WTC11 (cell line): ENCODE results near the gene CYP27C1. TPM values are rescaled to one million over a fixed set of nuclear protein-coding genes. Genes with fewer than 3 reads are reported as not detected.

Experiments
- ATAC-seq: fragments of 200-7000 bp; cut with Tn5 transposase; 2 replicates; pipeline ENCODE4 v1.10.0; 2021; ENCODE audit warnings: mild to moderate bottlenecking, moderate library complexity
- CTCF ChIA-PET: fragments of 300-600 bp; sonication (Branson Sonifier 250); formaldehyde crosslinking; loops from one replicate; lab custom pipeline; 2021; ENCODE audit warnings: antibody characterized with exemption; lab: Charles Lee
- POLR2A ChIA-PET: fragments of 350-600 bp; sonication (Branson Sonifier 250); formaldehyde crosslinking; loops from one replicate; lab custom pipeline; 2021; ENCODE audit warnings: antibody characterized with exemption; lab: Charles Lee
- DNase-seq: peaks from one replicate; pipeline ENCODE4 v3.0.0; 2021; ENCODE audit warnings: low spot score
- H3K27ac Mint-ChIP-seq: 2 replicates; pipeline ENCODE4 v1.8.0; 2021; ENCODE audit warnings: mixed read lengths
- H3K27me3 Mint-ChIP-seq: 2 replicates; pipeline ENCODE4 v1.8.0; 2021; ENCODE audit warnings: low read depth, mild to moderate bottlenecking, moderate library complexity, mixed read lengths
- H3K36me3 Mint-ChIP-seq: 2 replicates; pipeline ENCODE4 v1.8.0; 2021; ENCODE audit warnings: mixed read lengths
- H3K4me1 Mint-ChIP-seq: 2 replicates; pipeline ENCODE4 v1.8.0; 2022; ENCODE audit warnings: mixed read lengths
- H3K4me3 Mint-ChIP-seq: 2 replicates; pipeline ENCODE4 v1.8.0; 2021; ENCODE audit warnings: mild to moderate bottlenecking, moderate library complexity, mixed read lengths
- H3K9me3 Mint-ChIP-seq: 2 replicates; pipeline ENCODE4 v1.8.0; 2021; ENCODE audit warnings: mixed read lengths
- CREM ChIP-seq: sonication (generic); formaldehyde crosslinking; IDR thresholded peaks from 2 replicates; pipeline ENCODE4 v1.8.1; 2022; ENCODE audit warnings: mild to moderate bottlenecking, missing genetic modification reagents, moderate library complexity
- ESRRA ChIP-seq: sonication (generic); formaldehyde crosslinking; IDR thresholded peaks from 2 replicates; pipeline ENCODE4 v1.8.1; 2022; ENCODE audit warnings: mild to moderate bottlenecking, missing genetic modification reagents, borderline replicate concordance
- GRHL2 ChIP-seq: fragments of 250-450 bp; sonication (Bioruptor Pico); IDR thresholded peaks from 2 replicates; pipeline ENCODE4 v1.8.0; 2022; ENCODE audit warnings: mild to moderate bottlenecking, moderate library complexity; ENCODE audit not compliant: insufficient replicate concordance, severe bottlenecking
- HMGA2 ChIP-seq: fragments of 250-450 bp; sonication (Bioruptor Pico); IDR thresholded peaks from 2 replicates; pipeline ENCODE4 v1.4.0; 2021; ENCODE audit warnings: mild to moderate bottlenecking, moderate library complexity
- KAT7 ChIP-seq: sonication (generic); formaldehyde crosslinking; IDR thresholded peaks from 2 replicates; pipeline ENCODE4 v1.8.1; 2023; ENCODE audit warnings: missing genetic modification reagents, mild to moderate bottlenecking, borderline replicate concordance
- MLX ChIP-seq: sonication (generic); formaldehyde crosslinking; IDR thresholded peaks from 2 replicates; pipeline ENCODE4 v1.8.1; 2023; ENCODE audit warnings: mild to moderate bottlenecking, missing genetic modification reagents, moderate library complexity
- MYBL2 ChIP-seq: sonication (generic); formaldehyde crosslinking; IDR thresholded peaks from 2 replicates; pipeline ENCODE4 v1.8.1; 2023; ENCODE audit warnings: mild to moderate bottlenecking, moderate library complexity, missing genetic modification reagents
- NFYB ChIP-seq: sonication (generic); formaldehyde crosslinking; conservative IDR thresholded peaks from 2 replicates; pipeline ENCODE4 v1.8.0; 2022; ENCODE audit warnings: low read depth, missing genetic modification reagents
- NR1H2 ChIP-seq: sonication (generic); formaldehyde crosslinking; IDR thresholded peaks from 2 replicates; pipeline ENCODE4 v1.9.0; 2021; ENCODE audit warnings: mild to moderate bottlenecking, moderate library complexity, missing genetic modification reagents
- PRDM15 ChIP-seq: sonication (generic); formaldehyde crosslinking; IDR thresholded peaks from 2 replicates; pipeline ENCODE4 v1.8.0; 2022; ENCODE audit warnings: missing genetic modification reagents
- RORB ChIP-seq: fragments of 250-450 bp; sonication (Bioruptor Pico); IDR thresholded peaks from 2 replicates; pipeline ENCODE4 v1.9.0; 2021; ENCODE audit warnings: mild to moderate bottlenecking
- SMAD3 ChIP-seq: sonication (generic); formaldehyde crosslinking; IDR thresholded peaks from 2 replicates; pipeline ENCODE4 v1.8.0; 2022; ENCODE audit warnings: missing genetic modification reagents, mild to moderate bottlenecking, borderline replicate concordance
- SMAD4 ChIP-seq: sonication (generic); formaldehyde crosslinking; IDR thresholded peaks from 2 replicates; pipeline ENCODE4 v1.8.0; 2022; ENCODE audit warnings: mild to moderate bottlenecking, missing genetic modification reagents
- TCF7 ChIP-seq: sonication (generic); formaldehyde crosslinking; IDR thresholded peaks from 2 replicates; pipeline ENCODE4 v1.8.0; 2022; ENCODE audit warnings: mild to moderate bottlenecking, low read depth, missing genetic modification reagents, moderate library complexity
- TEAD1 ChIP-seq: sonication (generic); formaldehyde crosslinking; IDR thresholded peaks from 2 replicates; pipeline ENCODE4 v1.8.0; 2022; ENCODE audit warnings: mild to moderate bottlenecking, missing genetic modification reagents
- total RNA-seq: library from RNA; stranded (reverse); gene quantifications from 3 replicates; pipeline ENCODE4 v1.2.3, GENCODE V29; 2021
- TF ChIP-seq, protein P1 (sequence below): sonication (generic); formaldehyde crosslinking; IDR thresholded peaks from 2 replicates; pipeline ENCODE4 v1.8.1; 2023; ENCODE audit warnings: mild to moderate bottlenecking, missing genetic modification reagents
- TF ChIP-seq, protein P2 (sequence below): sonication (generic); formaldehyde crosslinking; IDR thresholded peaks from 2 replicates; pipeline ENCODE4 v1.8.1; 2022; ENCODE audit warnings: mild to moderate bottlenecking, missing genetic modification reagents, moderate library complexity, borderline replicate concordance
- TF ChIP-seq, protein P3 (sequence below): sonication (generic); formaldehyde crosslinking; IDR thresholded peaks from 2 replicates; pipeline ENCODE4 v1.8.0; 2023; ENCODE audit warnings: mild to moderate bottlenecking, missing genetic modification reagents
- TF ChIP-seq, protein P4 (sequence below): fragments of 250-450 bp; sonication (Bioruptor Pico); IDR thresholded peaks from 2 replicates; pipeline ENCODE4 v2.1.2; 2022; ENCODE audit warnings: mild to moderate bottlenecking, moderate library complexity

CYP27C1 gene
- total RNA-seq, 1 experiment from 2014 or later, result 2.4 TPM

- no peaks in the 10 kb centered on the region for H3K36me3 Mint-ChIP-seq
- DNase-seq (no peak), ATAC-seq (no peak)
- no peak for TF ChIP-seq MYBL2
- TF ChIP-seq NFYB (CRISPR knock-in tag), result no peak
- TF ChIP-seq RORB, result no peak
- peaks cover 5% of the 10 kb centered on the region; the same call in 1 of the 2 replicates for H3K4me1 Mint-ChIP-seq
- peaks cover 12% of the 10 kb centered on the region for H3K9me3 Mint-ChIP-seq
- POLR2A ChIA-PET, result no interaction called here
- H3K4me3 Mint-ChIP-seq, result no peak overlapping the region
- CTCF ChIA-PET, result interaction anchor here (2.0 kb wide), 1 partner anchor 34 kb away, joined by 7 read pairs; no protein-coding TSS in a partner anchor
- H3K27ac Mint-ChIP-seq, result no peak overlapping the region
- no peaks in the 10 kb centered on the region; the same call in 1 of the 2 replicates for H3K27me3 Mint-ChIP-seq
These were observed 11.2 kb upstream of the CYP27C1 start for GRCh38 chr2:127231130-127231865.

GRCh38 chr2:127229555-127229954 is 9.5 kb upstream of the CYP27C1 start:
- DNase-seq (no peak), ATAC-seq (no peak)
- ChIA-PET POLR2A (no interaction called here), CTCF (interaction anchor here (0.9 kb wide), 1 partner anchor 9 kb away, joined by 4 read pairs; no protein-coding TSS in a partner anchor)
- Mint-ChIP-seq H3K4me3 (no peak overlapping the region), H3K27ac (no peak overlapping the region), H3K36me3 (no peaks in the 10 kb centered on the region), H3K27me3 (no peaks in the 10 kb centered on the region; the same call in 1 of the 2 replicates), H3K9me3 (peaks cover 7% of the 10 kb centered on the region; the same call in 1 of the 2 replicates), H3K4me1 (peaks cover 13% of the 10 kb centered on the region)
- TF ChIP-seq, protein P1, sequence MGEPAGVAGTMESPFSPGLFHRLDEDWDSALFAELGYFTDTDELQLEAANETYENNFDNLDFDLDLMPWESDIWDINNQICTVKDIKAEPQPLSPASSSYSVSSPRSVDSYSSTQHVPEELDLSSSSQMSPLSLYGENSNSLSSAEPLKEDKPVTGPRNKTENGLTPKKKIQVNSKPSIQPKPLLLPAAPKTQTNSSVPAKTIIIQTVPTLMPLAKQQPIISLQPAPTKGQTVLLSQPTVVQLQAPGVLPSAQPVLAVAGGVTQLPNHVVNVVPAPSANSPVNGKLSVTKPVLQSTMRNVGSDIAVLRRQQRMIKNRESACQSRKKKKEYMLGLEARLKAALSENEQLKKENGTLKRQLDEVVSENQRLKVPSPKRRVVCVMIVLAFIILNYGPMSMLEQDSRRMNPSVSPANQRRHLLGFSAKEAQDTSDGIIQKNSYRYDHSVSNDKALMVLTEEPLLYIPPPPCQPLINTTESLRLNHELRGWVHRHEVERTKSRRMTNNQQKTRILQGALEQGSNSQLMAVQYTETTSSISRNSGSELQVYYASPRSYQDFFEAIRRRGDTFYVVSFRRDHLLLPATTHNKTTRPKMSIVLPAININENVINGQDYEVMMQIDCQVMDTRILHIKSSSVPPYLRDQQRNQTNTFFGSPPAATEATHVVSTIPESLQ, result no peak
- TF ChIP-seq PRDM15 (no peak), SMAD4 (CRISPR knock-in tag) (no peak), SMAD3 (CRISPR knock-in tag) (no peak), KAT7 (CRISPR knock-in tag) (no peak)
- TF ChIP-seq, protein P2, sequence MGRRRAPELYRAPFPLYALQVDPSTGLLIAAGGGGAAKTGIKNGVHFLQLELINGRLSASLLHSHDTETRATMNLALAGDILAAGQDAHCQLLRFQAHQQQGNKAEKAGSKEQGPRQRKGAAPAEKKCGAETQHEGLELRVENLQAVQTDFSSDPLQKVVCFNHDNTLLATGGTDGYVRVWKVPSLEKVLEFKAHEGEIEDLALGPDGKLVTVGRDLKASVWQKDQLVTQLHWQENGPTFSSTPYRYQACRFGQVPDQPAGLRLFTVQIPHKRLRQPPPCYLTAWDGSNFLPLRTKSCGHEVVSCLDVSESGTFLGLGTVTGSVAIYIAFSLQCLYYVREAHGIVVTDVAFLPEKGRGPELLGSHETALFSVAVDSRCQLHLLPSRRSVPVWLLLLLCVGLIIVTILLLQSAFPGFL (CRISPR knock-in tag), result no peak

DNA sequence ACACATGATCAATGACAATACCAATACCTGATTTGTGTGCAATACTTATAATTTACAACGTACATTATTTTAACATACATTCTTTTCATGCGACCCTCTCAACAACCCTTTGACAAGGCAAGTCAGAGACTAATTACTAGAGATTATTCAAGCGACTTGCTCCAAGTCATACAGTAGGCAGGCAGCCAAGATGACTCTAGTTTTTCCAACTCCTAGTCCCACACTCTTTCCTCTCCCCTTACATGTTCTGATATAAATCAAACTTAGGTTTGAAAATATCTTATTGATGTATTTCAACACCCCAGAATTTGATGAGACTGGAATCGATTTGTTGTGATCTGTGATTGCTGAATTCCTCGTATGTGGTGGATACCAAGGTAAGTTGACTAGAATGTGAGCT is 8.0 kb upstream of the CYP27C1 start:
- Mint-ChIP-seq H3K36me3 (no peaks in the 10 kb centered on the region), H3K4me3 (no peak overlapping the region), H3K27me3 (no peaks in the 10 kb centered on the region; the same call in 1 of the 2 replicates), H3K9me3 (peaks cover 7% of the 10 kb centered on the region; the same call in 1 of the 2 replicates), H3K4me1 (peaks cover 18% of the 10 kb centered on the region), H3K27ac (no peak overlapping the region)
- ChIA-PET CTCF (interaction anchor here (0.6 to 1.0 kb wide), 2 partner anchors 31 to 87 kb away, joined by 3 to 5 read pairs; no protein-coding TSS in a partner anchor), POLR2A (no interaction called here)
- DNase-seq, result no peak
- ATAC-seq, result no peak
- no peak for TF ChIP-seq CREM (CRISPR knock-in tag)
- TF ChIP-seq TEAD1 (CRISPR knock-in tag), result no peak
- no peak for TF ChIP-seq TCF7 (CRISPR knock-in tag)
- TF ChIP-seq GRHL2 (CRISPR knock-in tag), result no peak
- TF ChIP-seq, protein P3, sequence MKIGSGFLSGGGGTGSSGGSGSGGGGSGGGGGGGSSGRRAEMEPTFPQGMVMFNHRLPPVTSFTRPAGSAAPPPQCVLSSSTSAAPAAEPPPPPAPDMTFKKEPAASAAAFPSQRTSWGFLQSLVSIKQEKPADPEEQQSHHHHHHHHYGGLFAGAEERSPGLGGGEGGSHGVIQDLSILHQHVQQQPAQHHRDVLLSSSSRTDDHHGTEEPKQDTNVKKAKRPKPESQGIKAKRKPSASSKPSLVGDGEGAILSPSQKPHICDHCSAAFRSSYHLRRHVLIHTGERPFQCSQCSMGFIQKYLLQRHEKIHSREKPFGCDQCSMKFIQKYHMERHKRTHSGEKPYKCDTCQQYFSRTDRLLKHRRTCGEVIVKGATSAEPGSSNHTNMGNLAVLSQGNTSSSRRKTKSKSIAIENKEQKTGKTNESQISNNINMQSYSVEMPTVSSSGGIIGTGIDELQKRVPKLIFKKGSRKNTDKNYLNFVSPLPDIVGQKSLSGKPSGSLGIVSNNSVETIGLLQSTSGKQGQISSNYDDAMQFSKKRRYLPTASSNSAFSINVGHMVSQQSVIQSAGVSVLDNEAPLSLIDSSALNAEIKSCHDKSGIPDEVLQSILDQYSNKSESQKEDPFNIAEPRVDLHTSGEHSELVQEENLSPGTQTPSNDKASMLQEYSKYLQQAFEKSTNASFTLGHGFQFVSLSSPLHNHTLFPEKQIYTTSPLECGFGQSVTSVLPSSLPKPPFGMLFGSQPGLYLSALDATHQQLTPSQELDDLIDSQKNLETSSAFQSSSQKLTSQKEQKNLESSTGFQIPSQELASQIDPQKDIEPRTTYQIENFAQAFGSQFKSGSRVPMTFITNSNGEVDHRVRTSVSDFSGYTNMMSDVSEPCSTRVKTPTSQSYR (CRISPR knock-in tag), result no peak
- TF ChIP-seq MYBL2, result no peak
- no peak for TF ChIP-seq MLX (CRISPR knock-in tag)
- TF ChIP-seq HMGA2, result no peak
- no peak for TF ChIP-seq NR1H2 (CRISPR knock-in tag)
- TF ChIP-seq ESRRA (CRISPR knock-in tag), result no peak
- TF ChIP-seq, protein P4, sequence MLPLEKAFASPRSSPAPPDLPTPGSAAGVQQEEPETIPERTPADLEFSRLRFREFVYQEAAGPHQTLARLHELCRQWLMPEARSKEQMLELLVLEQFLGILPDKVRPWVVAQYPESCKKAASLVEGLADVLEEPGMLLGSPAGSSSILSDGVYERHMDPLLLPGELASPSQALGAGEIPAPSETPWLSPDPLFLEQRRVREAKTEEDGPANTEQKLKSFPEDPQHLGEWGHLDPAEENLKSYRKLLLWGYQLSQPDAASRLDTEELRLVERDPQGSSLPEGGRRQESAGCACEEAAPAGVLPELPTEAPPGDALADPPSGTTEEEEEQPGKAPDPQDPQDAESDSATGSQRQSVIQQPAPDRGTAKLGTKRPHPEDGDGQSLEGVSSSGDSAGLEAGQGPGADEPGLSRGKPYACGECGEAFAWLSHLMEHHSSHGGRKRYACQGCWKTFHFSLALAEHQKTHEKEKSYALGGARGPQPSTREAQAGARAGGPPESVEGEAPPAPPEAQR (CRISPR knock-in tag), result no peak
